Prostate gland (tissue), 2 donors: ENCODE measurements around the gene TRIP4. TPM values are rescaled to one million over a fixed set of nuclear protein-coding genes. Genes with fewer than 3 reads are reported as not detected.

Experiments
- DNase-seq: peaks from one replicate; pipeline ENCODE4 v3.0.0-alpha.2; 2019; ENCODE audit warnings: low spot score
- H3K27ac ChIP-seq, 2 donors: fragments of 200-600 bp; sonication (generic); 2 replicates each; pipeline ENCODE4 v1.5.1; 2017 to 2019
- H3K27me3 ChIP-seq: fragments of 200-600 bp; sonication (generic); replicated peaks from 2 replicates; pipeline ENCODE4 v1.5.1; 2019; ENCODE audit not compliant: insufficient read depth
- H3K36me3 ChIP-seq, 2 donors: fragments of 200-600 bp; sonication (generic); 1 replicate in 1 of 2; 2 replicates in 1 of 2; pipeline versions ENCODE4 v1.5.1 to v1.8.1; 2017 to 2019
- H3K4me1 ChIP-seq: fragments of 200-600 bp; sonication (generic); replicated peaks from 2 replicates; pipeline ENCODE4 v1.5.1; 2019
- H3K4me3 ChIP-seq, 2 donors: fragments of 200-600 bp; sonication (generic); 2 replicates each; pipeline ENCODE4 v1.5.1; 2017 to 2019
- H3K9me3 ChIP-seq: fragments of 200-600 bp; sonication (generic); 2 replicates; pipeline ENCODE4 v1.5.1; 2017
- CTCF ChIP-seq, 4 experiments: fragments of 200-600 bp in 2 of 4; fragments of 450-650 bp in 2 of 4; sonication (generic) in 2 of 4; IDR thresholded peaks; 1 replicate in 3 of 4; 2 replicates in 1 of 4; pipeline ENCODE4 v1.5.1; 2016 to 2019; ENCODE audit warnings: antibody characterized with exemption in 4 of 4, mild to moderate bottlenecking in 2 of 4, moderate library complexity in 2 of 4
- POLR2A ChIP-seq: fragments of 450-650 bp; IDR thresholded peaks from one replicate; pipeline ENCODE4 v1.6.1; 2016; ENCODE audit warnings: antibody characterized with exemption, mild to moderate bottlenecking
- POLR2AphosphoS5 ChIP-seq: sonication (generic); formaldehyde crosslinking; IDR thresholded peaks from one replicate; pipeline ENCODE4 v1.6.1; 2017; ENCODE audit warnings: antibody characterized with exemption
- WGBS: methylation state at CpG from one replicate; pipeline ENCODE4 v1.1.5; 2018; 5-methylcytosine and 5-hydroxymethylcytosine counted together
- intact Hi-C: fragments of 100-400 bp; cut with DNase I; formaldehyde crosslinking; loops from one replicate; pipeline ENCODE4 v1.14.2; 2022
- total RNA-seq, 2 donors: library from RNA; depleted of rRNA; stranded (reverse); fragments of >200 nt; gene quantifications; one replicate each; pipeline ENCODE4 v1.1.0, GENCODE V29; 2016

The TRIP4 gene
- total RNA-seq, 2 donors from 2014 or later: 14.6 to 17.6 TPM

GRCh38 chr15:64476550-64476949 lies 88.9 kb downstream of the TRIP4 start:
- 90% methylated on average over 1 of the region's 1 CpG for WGBS
- TF ChIP-seq POLR2A: no peak
- TF ChIP-seq POLR2AphosphoS5: no peak
- TF ChIP-seq CTCF (IDR thresholded peaks at IDR 0.05): no peak
- no peaks in the 10 kb centered on the region for H3K36me3 ChIP-seq

GRCh38 chr15:64478863-64479262 lies 91.2 kb downstream of the TRIP4 start:
- 0% methylated on average over 1 of the region's 1 CpG for WGBS
- intact Hi-C loops: no loop called here
- Histone ChIP-seq H3K27ac (no peak overlapping the region), H3K4me3 (no peak overlapping the region), H3K36me3 (no peaks in the 10 kb centered on the region), H3K27me3 (no peaks in the 10 kb centered on the region), H3K4me1 (no peaks in the 10 kb centered on the region), H3K9me3 (no peaks in the 10 kb centered on the region)
- no peak for TF ChIP-seq POLR2A
- no peak for TF ChIP-seq POLR2AphosphoS5
- TF ChIP-seq CTCF (IDR thresholded peaks at IDR 0.05): no peak
- no peak for DNase-seq

More at GRCh38 chr15:64476550-64476949, 88.9 kb downstream of the TRIP4 start:
- no peak for DNase-seq
- Histone ChIP-seq H3K4me3 (no peak overlapping the region), H3K9me3 (no peaks in the 10 kb centered on the region), H3K27ac (no peak overlapping the region), H3K27me3 (no peaks in the 10 kb centered on the region), H3K4me1 (no peaks in the 10 kb centered on the region)
- intact Hi-C loops: no loop called here

GRCh38 chr15:64480891-64481290 lies 93.3 kb downstream of the TRIP4 start:
- 56% methylated on average over 4 of the region's 4 CpGs for WGBS
- intact Hi-C loops: no loop called here
- Histone ChIP-seq H3K4me1 (no peaks in the 10 kb centered on the region), H3K4me3 (no peak overlapping the region), H3K36me3 (no peaks in the 10 kb centered on the region), H3K9me3 (no peaks in the 10 kb centered on the region), H3K27ac (no peak overlapping the region), H3K27me3 (no peaks in the 10 kb centered on the region)
- DNase-seq: no peak
- no peak for TF ChIP-seq CTCF (IDR thresholded peaks at IDR 0.05)
- no peak for TF ChIP-seq POLR2AphosphoS5
- TF ChIP-seq POLR2A: no peak

- Histone ChIP-seq H3K27me3 (no peaks in the 10 kb centered on the region), H3K36me3 (no peaks in the 10 kb centered on the region), H3K9me3 (no peaks in the 10 kb centered on the region), H3K27ac (no peak overlapping the region), H3K4me3 (no peak overlapping the region), H3K4me1 (no peaks in the 10 kb centered on the region)
- DNase-seq: no peak
- intact Hi-C loops: no loop called here
- TF ChIP-seq POLR2A (no peak), CTCF (IDR thresholded peaks at IDR 0.05) (no peak), POLR2AphosphoS5 (no peak)
Observed at GRCh38 chr15:64483749-64484148, 96.1 kb downstream of the TRIP4 start.

- no peak for DNase-seq
- no peaks in the 10 kb centered on the region for H3K9me3 ChIP-seq
- no peaks in the 10 kb centered on the region for H3K4me1 ChIP-seq
- no peak overlapping the region for H3K4me3 ChIP-seq
- TF ChIP-seq POLR2AphosphoS5 (no peak), CTCF (IDR thresholded peaks at IDR 0.05) (no peak), POLR2A (no peak)
- H3K27ac ChIP-seq: no peak overlapping the region
- intact Hi-C loops: no loop called here
- H3K27me3 ChIP-seq: no peaks in the 10 kb centered on the region
- no peaks in the 10 kb centered on the region for H3K36me3 ChIP-seq
Observed at GRCh38 chr15:64485796-64486195, 98.2 kb downstream of the TRIP4 start.
